ENCODE measurements around the gene TMOD1.

Gene TMOD1

GRCh38 chr9:97500263-97500662, 1.2 kb upstream of the TMOD1 start:
- DNase-seq, result no peak

- DNase-seq, result no peak
Measured at GRCh38 chr9:97500765-97501176, 695 bp upstream of the TMOD1 start.

- no peak for DNase-seq
Measured at GRCh38 chr9:97501972-97502221, 431 bp downstream of the TMOD1 start.

- no peak for DNase-seq
Measured at GRCh38 chr9:97502222-97502983, 937 bp downstream of the TMOD1 start.

GRCh38 chr9:97502984-97503861, 1.8 kb downstream of the TMOD1 start:
- no peak for DNase-seq

GRCh38 chr9:97503862-97504210, 2.4 kb downstream of the TMOD1 start:
- no peak for DNase-seq

- DNase-seq, result no peak
Measured at GRCh38 chr9:97504381-97505216, 3.1 kb downstream of the TMOD1 start.

- no peak for DNase-seq
Measured at GRCh38 chr9:97505845-97506244, 4.4 kb downstream of the TMOD1 start.

- DNase-seq, result no peak
Measured at GRCh38 chr9:97506306-97506705, 4.8 kb downstream of the TMOD1 start.

- DNase-seq, result no peak
Measured at GRCh38 chr9:97506787-97507186, 5.3 kb downstream of the TMOD1 start.

- DNase-seq, result no peak
Measured at GRCh38 chr9:97507428-97507984, 6.0 kb downstream of the TMOD1 start.

GRCh38 chr9:97508852-97509251, 7.4 kb downstream of the TMOD1 start:
- no peak for DNase-seq

GRCh38 chr9:97510797-97511654, 9.6 kb downstream of the TMOD1 start:
- no peak for DNase-seq

- DNase-seq, result no peak
Measured at GRCh38 chr9:97511655-97512427, 10.4 kb downstream of the TMOD1 start.

- no peak for DNase-seq
Measured at GRCh38 chr9:97512966-97513560, 11.6 kb downstream of the TMOD1 start.

- no peak for DNase-seq
Measured at GRCh38 chr9:97514531-97514930, 13.1 kb downstream of the TMOD1 start.

- DNase-seq, result no peak
Measured at GRCh38 chr9:97515662-97516061, 14.2 kb downstream of the TMOD1 start.

- no peak for DNase-seq
Measured at GRCh38 chr9:97516111-97516510, 14.6 kb downstream of the TMOD1 start.

- DNase-seq, result no peak
Measured at GRCh38 chr9:97517331-97518089, 16.0 kb downstream of the TMOD1 start.

- DNase-seq, result no peak
Measured at GRCh38 chr9:97518166-97518908, 16.9 kb downstream of the TMOD1 start.
